Lower leg skin (tissue), 3 donors: ENCODE results near the gene SERAC1.

Source experiments
- CTCF ChIP-seq, 3 donors: fragments of 450-650 bp; IDR thresholded peaks; one replicate each; pipeline ENCODE4 v1.5.1; 2016; ENCODE audit warnings: antibody characterized with exemption in 3 of 3, mild to moderate bottlenecking in 3 of 3, moderate library complexity in 2 of 3
- POLR2A ChIP-seq, 2 donors: fragments of 450-650 bp; IDR thresholded peaks; one replicate each; pipeline ENCODE4 v1.6.1; 2016 to 2017; ENCODE audit warnings: antibody characterized with exemption in 2 of 2, mild to moderate bottlenecking in 1 of 2, moderate library complexity in 1 of 2

- TF ChIP-seq CTCF (IDR thresholded peaks at IDR 0.05) (no peak), POLR2A (IDR thresholded peaks at IDR 0.05) (no peak)
These were observed 103.3 kb downstream of the SERAC1 start for GRCh38 chr6:158064725-158065251.
